SK-N-SH treated with all-trans-retinoic acid at 6 μM for 48 hours (cell line): Measurements from ENCODE around the gene CAMK4.

ENCODE experiments used
- ATAC-seq: fragments of 200-7000 bp; cut with Tn5 transposase; 3 replicates; pipeline ENCODE4 v1.9.1; 2020; ENCODE audit warnings: mild to moderate bottlenecking, moderate library complexity
- ARNTL ChIP-seq: fragments of 450-650 bp; formaldehyde crosslinking; IDR thresholded peaks from 2 replicates; pipeline ENCODE4 v1.5.0; 2020; ENCODE audit warnings: low read depth, mild to moderate bottlenecking, moderate library complexity, borderline replicate concordance
- BACH2 ChIP-seq: fragments of 250-450 bp; sonication (Bioruptor Pico); IDR thresholded peaks from 2 replicates; pipeline ENCODE4 v1.9.0; 2021; ENCODE audit warnings: mild to moderate bottlenecking, borderline replicate concordance
- ESRRG ChIP-seq: fragments of 250-450 bp; sonication (Bioruptor Pico); IDR thresholded peaks from 2 replicates; pipeline ENCODE4 v1.6.1; 2021; ENCODE audit warnings: mild to moderate bottlenecking
- GLIS3 ChIP-seq: fragments of 250-450 bp; sonication (Bioruptor Pico); IDR thresholded peaks from 2 replicates; pipeline ENCODE4 v1.5.0; 2020; ENCODE audit warnings: mild to moderate bottlenecking, moderate library complexity
- ISL1 ChIP-seq: fragments of 250-450 bp; sonication (Bioruptor Pico); IDR thresholded peaks from 2 replicates; pipeline ENCODE4 v2.1.2; 2022; ENCODE audit warnings: mild to moderate bottlenecking, moderate library complexity
- OSR1 ChIP-seq: fragments of 250-450 bp; sonication (Bioruptor Pico); IDR thresholded peaks from 2 replicates; pipeline ENCODE4 v1.8.0; 2022; ENCODE audit warnings: moderate library complexity, mild to moderate bottlenecking, inconsistent platforms
- PPARA ChIP-seq: fragments of 250-450 bp; sonication (Bioruptor Pico); IDR thresholded peaks from 2 replicates; pipeline ENCODE4 v1.5.0; 2020; ENCODE audit warnings: mild to moderate bottlenecking, borderline replicate concordance
- SNAI2 ChIP-seq: fragments of 250-450 bp; sonication (Bioruptor Pico); IDR thresholded peaks from 2 replicates; pipeline ENCODE4 v1.5.0; 2020; ENCODE audit warnings: mild to moderate bottlenecking, moderate library complexity
- TCF4 ChIP-seq: fragments of 250-450 bp; sonication (Bioruptor Pico); IDR thresholded peaks from 2 replicates; pipeline ENCODE4 v1.8.0; 2021; ENCODE audit warnings: mild to moderate bottlenecking, moderate library complexity, borderline replicate concordance
- TOX ChIP-seq: fragments of 250-450 bp; sonication (Bioruptor Pico); IDR thresholded peaks from 2 replicates; pipeline ENCODE4 v1.8.0; 2021; ENCODE audit warnings: mild to moderate bottlenecking, moderate library complexity, borderline replicate concordance
- ZC3H10 ChIP-seq: fragments of 250-450 bp; sonication (Bioruptor Pico); IDR thresholded peaks from 2 replicates; pipeline ENCODE4 v1.5.1; 2021; ENCODE audit warnings: mild to moderate bottlenecking, moderate library complexity
- ZFP3 ChIP-seq: fragments of 250-450 bp; sonication (Bioruptor Pico); IDR thresholded peaks from 2 replicates; pipeline ENCODE4 v1.5.0; 2020; ENCODE audit warnings: mild to moderate bottlenecking, moderate library complexity
- ZFP30 ChIP-seq: fragments of 450-650 bp; formaldehyde crosslinking; IDR thresholded peaks from 2 replicates; pipeline ENCODE4 v1.5.0; 2022; ENCODE audit warnings: mild to moderate bottlenecking, moderate library complexity
- ZNF565 ChIP-seq: fragments of 450-650 bp; formaldehyde crosslinking; conservative IDR thresholded peaks from 2 replicates; pipeline ENCODE4 v1.5.0; 2020; ENCODE audit warnings: low read depth, mild to moderate bottlenecking, moderate library complexity
- ZNF70 ChIP-seq: fragments of 450-650 bp; formaldehyde crosslinking; IDR thresholded peaks from 2 replicates; pipeline ENCODE4 v1.5.0; 2020; ENCODE audit warnings: mild to moderate bottlenecking, moderate library complexity
- ZNF8 ChIP-seq: fragments of 450-650 bp; formaldehyde crosslinking; IDR thresholded peaks from 2 replicates; pipeline ENCODE4 v1.5.0; 2020; ENCODE audit warnings: mild to moderate bottlenecking, moderate library complexity
- TF ChIP-seq, protein P1 (sequence below): fragments of 250-450 bp; sonication (Bioruptor Pico); IDR thresholded peaks from 2 replicates; pipeline ENCODE4 v1.5.1; 2020; ENCODE audit warnings: low read depth, mild to moderate bottlenecking, moderate library complexity
- TF ChIP-seq, protein P2 (sequence below): fragments of 250-450 bp; sonication (Bioruptor Pico); IDR thresholded peaks from 2 replicates; pipeline ENCODE4 v1.5.0; 2020; ENCODE audit warnings: mild to moderate bottlenecking, moderate library complexity
- TF ChIP-seq, protein P3 (sequence below): fragments of 250-450 bp; sonication (Bioruptor Pico); IDR thresholded peaks from 2 replicates; pipeline ENCODE4 v1.5.1; 2021; ENCODE audit warnings: mild to moderate bottlenecking, moderate library complexity
- TF ChIP-seq, protein P4 (sequence below): fragments of 250-450 bp; sonication (Bioruptor Pico); IDR thresholded peaks from 2 replicates; pipeline ENCODE4 v1.8.0; 2021; ENCODE audit warnings: low read depth, mild to moderate bottlenecking, moderate library complexity, borderline replicate concordance
- TF ChIP-seq, protein P5 (sequence below): fragments of 250-450 bp; sonication (Bioruptor Pico); IDR thresholded peaks from 2 replicates; pipeline ENCODE4 v1.8.0; 2020; ENCODE audit warnings: mild to moderate bottlenecking, moderate library complexity, borderline replicate concordance

Gene CAMK4

DNA sequence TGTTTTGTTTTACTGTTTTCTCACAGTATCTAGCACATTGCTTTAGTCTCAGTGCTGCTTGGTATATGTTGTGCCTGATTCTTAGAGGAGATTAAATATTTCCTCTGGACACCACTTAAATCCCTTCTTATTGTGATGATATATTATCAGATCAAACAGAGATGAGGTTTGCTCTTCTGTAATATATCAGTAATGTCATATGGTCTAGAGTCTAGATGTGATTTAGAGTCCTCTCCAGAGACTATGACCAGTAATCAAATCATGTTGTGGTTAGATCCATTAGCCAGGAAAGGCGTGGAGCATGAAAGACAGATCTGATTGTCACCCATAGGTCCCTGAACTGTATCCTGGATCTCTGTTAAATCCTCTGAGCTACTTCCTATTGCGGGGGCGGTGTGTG, 24.4 kb downstream of the CAMK4 start:
- no peak for TF ChIP-seq ZNF70
- TF ChIP-seq, protein P1, sequence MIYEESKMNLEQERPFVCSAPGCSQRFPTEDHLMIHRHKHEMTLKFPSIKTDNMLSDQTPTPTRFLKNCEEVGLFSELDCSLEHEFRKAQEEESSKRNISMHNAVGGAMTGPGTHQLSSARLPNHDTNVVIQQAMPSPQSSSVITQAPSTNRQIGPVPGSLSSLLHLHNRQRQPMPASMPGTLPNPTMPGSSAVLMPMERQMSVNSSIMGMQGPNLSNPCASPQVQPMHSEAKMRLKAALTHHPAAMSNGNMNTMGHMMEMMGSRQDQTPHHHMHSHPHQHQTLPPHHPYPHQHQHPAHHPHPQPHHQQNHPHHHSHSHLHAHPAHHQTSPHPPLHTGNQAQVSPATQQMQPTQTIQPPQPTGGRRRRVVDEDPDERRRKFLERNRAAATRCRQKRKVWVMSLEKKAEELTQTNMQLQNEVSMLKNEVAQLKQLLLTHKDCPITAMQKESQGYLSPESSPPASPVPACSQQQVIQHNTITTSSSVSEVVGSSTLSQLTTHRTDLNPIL, result peak; percentile 79
- peak; percentile 98 for TF ChIP-seq ISL1 (CRISPR knock-in tag)
- TF ChIP-seq ESRRG (CRISPR knock-in tag), result 0 out of 2 replicates have a peak, but pooled peaks have one; percentile 62
- TF ChIP-seq ZNF8 (CRISPR knock-in tag), result no peak
- TF ChIP-seq, protein P2, sequence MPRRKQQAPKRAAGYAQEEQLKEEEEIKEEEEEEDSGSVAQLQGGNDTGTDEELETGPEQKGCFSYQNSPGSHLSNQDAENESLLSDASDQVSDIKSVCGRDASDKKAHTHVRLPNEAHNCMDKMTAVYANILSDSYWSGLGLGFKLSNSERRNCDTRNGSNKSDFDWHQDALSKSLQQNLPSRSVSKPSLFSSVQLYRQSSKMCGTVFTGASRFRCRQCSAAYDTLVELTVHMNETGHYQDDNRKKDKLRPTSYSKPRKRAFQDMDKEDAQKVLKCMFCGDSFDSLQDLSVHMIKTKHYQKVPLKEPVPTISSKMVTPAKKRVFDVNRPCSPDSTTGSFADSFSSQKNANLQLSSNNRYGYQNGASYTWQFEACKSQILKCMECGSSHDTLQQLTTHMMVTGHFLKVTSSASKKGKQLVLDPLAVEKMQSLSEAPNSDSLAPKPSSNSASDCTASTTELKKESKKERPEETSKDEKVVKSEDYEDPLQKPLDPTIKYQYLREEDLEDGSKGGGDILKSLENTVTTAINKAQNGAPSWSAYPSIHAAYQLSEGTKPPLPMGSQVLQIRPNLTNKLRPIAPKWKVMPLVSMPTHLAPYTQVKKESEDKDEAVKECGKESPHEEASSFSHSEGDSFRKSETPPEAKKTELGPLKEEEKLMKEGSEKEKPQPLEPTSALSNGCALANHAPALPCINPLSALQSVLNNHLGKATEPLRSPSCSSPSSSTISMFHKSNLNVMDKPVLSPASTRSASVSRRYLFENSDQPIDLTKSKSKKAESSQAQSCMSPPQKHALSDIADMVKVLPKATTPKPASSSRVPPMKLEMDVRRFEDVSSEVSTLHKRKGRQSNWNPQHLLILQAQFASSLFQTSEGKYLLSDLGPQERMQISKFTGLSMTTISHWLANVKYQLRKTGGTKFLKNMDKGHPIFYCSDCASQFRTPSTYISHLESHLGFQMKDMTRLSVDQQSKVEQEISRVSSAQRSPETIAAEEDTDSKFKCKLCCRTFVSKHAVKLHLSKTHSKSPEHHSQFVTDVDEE (CRISPR knock-in tag), result peak; percentile 90
- TF ChIP-seq, protein P3, sequence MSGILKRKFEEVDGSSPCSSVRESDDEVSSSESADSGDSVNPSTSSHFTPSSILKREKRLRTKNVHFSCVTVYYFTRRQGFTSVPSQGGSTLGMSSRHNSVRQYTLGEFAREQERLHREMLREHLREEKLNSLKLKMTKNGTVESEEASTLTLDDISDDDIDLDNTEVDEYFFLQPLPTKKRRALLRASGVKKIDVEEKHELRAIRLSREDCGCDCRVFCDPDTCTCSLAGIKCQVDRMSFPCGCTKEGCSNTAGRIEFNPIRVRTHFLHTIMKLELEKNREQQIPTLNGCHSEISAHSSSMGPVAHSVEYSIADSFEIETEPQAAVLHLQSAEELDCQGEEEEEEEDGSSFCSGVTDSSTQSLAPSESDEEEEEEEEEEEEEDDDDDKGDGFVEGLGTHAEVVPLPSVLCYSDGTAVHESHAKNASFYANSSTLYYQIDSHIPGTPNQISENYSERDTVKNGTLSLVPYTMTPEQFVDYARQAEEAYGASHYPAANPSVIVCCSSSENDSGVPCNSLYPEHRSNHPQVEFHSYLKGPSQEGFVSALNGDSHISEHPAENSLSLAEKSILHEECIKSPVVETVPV (CRISPR knock-in tag), result peak; percentile 89
- 0 out of 2 replicates have a peak, but pooled peaks have one; percentile 25 for TF ChIP-seq ZFP3 (CRISPR knock-in tag)
- TF ChIP-seq TOX (CRISPR knock-in tag), result peak; percentile 87; the same call in 1 of the 2 replicates
- no peak for TF ChIP-seq ARNTL (CRISPR knock-in tag)
- no peak for TF ChIP-seq PPARA (CRISPR knock-in tag)
- TF ChIP-seq, protein P4, sequence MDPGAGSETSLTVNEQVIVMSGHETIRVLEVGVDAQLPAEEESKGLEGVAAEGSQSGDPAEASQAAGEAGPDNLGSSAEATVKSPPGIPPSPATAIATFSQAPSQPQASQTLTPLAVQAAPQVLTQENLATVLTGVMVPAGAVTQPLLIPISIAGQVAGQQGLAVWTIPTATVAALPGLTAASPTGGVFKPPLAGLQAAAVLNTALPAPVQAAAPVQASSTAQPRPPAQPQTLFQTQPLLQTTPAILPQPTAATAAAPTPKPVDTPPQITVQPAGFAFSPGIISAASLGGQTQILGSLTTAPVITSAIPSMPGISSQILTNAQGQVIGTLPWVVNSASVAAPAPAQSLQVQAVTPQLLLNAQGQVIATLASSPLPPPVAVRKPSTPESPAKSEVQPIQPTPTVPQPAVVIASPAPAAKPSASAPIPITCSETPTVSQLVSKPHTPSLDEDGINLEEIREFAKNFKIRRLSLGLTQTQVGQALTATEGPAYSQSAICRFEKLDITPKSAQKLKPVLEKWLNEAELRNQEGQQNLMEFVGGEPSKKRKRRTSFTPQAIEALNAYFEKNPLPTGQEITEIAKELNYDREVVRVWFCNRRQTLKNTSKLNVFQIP (CRISPR knock-in tag), result no peak
- no peak for TF ChIP-seq BACH2 (CRISPR knock-in tag)
- TF ChIP-seq TCF4 (CRISPR knock-in tag), result peak; percentile 46; the same call in 1 of the 2 replicates
- TF ChIP-seq SNAI2, result no peak
- TF ChIP-seq ZNF565, result no peak
- TF ChIP-seq ZC3H10 (CRISPR knock-in tag), result peak; percentile 74
- TF ChIP-seq, protein P5, sequence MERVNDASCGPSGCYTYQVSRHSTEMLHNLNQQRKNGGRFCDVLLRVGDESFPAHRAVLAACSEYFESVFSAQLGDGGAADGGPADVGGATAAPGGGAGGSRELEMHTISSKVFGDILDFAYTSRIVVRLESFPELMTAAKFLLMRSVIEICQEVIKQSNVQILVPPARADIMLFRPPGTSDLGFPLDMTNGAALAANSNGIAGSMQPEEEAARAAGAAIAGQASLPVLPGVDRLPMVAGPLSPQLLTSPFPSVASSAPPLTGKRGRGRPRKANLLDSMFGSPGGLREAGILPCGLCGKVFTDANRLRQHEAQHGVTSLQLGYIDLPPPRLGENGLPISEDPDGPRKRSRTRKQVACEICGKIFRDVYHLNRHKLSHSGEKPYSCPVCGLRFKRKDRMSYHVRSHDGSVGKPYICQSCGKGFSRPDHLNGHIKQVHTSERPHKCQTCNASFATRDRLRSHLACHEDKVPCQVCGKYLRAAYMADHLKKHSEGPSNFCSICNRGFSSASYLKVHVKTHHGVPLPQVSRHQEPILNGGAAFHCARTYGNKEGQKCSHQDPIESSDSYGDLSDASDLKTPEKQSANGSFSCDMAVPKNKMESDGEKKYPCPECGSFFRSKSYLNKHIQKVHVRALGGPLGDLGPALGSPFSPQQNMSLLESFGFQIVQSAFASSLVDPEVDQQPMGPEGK (CRISPR knock-in tag), result peak; percentile 76; the same call in 1 of the 2 replicates
- TF ChIP-seq GLIS3 (CRISPR knock-in tag), result 0 out of 2 replicates have a peak, but pooled peaks have one; percentile 55
- peak; percentile 92 for ATAC-seq

DNA sequence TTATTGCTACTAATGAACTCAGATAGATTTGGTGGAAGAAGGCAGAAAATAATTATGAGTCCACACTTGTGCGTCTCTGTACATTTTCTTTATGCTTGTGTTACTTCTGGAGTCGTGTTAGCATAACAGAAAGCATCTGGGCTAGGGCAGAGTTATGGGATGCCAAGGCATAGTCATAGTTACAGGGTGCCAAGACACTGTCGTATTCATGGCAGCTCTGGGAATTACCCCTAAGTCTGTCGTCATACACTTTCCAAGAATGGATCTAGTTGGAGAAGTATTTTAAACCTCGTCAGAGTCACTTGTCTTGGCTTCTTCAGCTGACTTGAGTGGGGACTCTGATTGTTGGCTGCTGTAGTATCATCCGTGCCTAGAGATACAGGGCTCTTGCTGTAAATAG, 27.7 kb downstream of the CAMK4 start:
- no peak for ATAC-seq
- TF ChIP-seq ZNF70, result no peak
- TF ChIP-seq TOX (CRISPR knock-in tag), result no peak
- TF ChIP-seq SNAI2, result no peak
- no peak for TF ChIP-seq TCF4 (CRISPR knock-in tag)
- TF ChIP-seq ZFP30, result no peak
- no peak for TF ChIP-seq PPARA (CRISPR knock-in tag)
- TF ChIP-seq, protein P1, result no peak
- TF ChIP-seq GLIS3 (CRISPR knock-in tag), result no peak
- no peak for TF ChIP-seq ESRRG (CRISPR knock-in tag)
- TF ChIP-seq ZC3H10 (CRISPR knock-in tag), result no peak
- TF ChIP-seq, protein P5 (CRISPR knock-in tag), result no peak
- no peak for TF ChIP-seq ARNTL (CRISPR knock-in tag)
- no peak for TF ChIP-seq ISL1 (CRISPR knock-in tag)
- TF ChIP-seq OSR1, result no peak
- TF ChIP-seq ZFP3 (CRISPR knock-in tag), result no peak
- TF ChIP-seq, protein P2 (CRISPR knock-in tag), result no peak
